Measurements from ENCODE around the gene MATK. TPM values are rescaled to one million over a fixed set of nuclear protein-coding genes. Genes with fewer than 3 reads are reported as not detected.

MATK gene, protein sequence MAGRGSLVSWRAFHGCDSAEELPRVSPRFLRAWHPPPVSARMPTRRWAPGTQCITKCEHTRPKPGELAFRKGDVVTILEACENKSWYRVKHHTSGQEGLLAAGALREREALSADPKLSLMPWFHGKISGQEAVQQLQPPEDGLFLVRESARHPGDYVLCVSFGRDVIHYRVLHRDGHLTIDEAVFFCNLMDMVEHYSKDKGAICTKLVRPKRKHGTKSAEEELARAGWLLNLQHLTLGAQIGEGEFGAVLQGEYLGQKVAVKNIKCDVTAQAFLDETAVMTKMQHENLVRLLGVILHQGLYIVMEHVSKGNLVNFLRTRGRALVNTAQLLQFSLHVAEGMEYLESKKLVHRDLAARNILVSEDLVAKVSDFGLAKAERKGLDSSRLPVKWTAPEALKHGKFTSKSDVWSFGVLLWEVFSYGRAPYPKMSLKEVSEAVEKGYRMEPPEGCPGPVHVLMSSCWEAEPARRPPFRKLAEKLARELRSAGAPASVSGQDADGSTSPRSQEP
- total RNA-seq (2014; rRNA removed; shearing (Covaris generic)) (not detected in 2 replicates), polyA plus RNA-seq (2016; fragmentation: Nextera tagmentation; extraction: Ambion mirVana) (not detected in 2 replicates)

DNA sequence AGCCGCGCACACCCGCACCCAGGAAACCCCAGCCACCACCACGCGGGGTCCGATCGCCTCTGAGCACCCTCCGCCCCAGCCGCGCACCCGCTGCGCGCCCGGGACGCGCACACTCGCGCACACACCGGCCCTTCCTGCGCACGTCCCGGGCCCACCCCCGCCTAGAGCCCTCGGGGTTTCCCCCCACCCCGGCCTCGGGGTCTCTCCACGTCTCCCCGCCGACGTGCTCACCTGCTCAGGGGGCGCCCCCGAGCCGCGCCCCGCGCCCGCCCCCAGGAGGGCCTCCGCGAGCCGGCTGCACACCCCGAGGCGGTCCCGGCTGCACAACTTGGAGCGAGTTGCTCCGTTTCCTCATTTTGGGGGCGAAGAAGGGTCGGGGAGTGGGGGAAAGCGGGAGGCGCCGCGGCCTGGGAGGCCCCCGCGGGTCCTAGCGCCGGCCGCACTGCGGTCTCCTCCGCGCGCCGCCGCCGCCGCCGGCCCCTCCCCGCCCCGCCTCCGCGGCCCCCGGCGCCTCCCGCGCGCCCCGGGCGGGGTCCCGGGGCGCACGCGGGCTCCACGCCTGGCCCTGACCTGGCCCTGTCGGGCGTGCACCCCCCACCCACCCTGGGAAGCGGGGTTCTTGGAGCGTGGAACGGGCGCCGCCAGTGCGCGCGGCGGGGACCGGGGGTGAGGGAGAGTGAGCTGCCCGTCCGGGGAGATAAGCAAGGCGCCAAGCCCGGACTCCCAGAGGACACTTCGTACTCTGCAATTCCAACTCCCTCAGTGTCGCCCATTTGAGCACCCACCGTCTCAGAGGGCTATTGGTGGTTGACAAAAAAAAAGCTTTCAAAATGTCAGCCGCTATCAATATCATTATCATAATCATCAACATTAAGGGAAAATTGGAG lies at the start of gene MATK:
TSS of gene MATK (minus strand) at position 444 of the 887 bp plus-strand sequence. CDS start 1,246 bp downstream, outside the sequence.
- H3K4me3 ChIP-seq = no peak within 1 kb of the TSS
- no peaks in the 10 kb centered on the region for H3K4me1 ChIP-seq (ENCODE audit: insufficient read depth)
- no peak within 1 kb of the TSS for H2AFZ ChIP-seq
- WGBS, 2 experiments (ENCODE audit: low coverage in 1 of 2, low lambda C conversion rate in 2 of 2, missing lambda C conversion rate in 2 of 2) = 8 to 16% methylated on average over 12 to 58 of the region's 101 CpGs
- H3K9ac ChIP-seq = no peak within 1 kb of the TSS
- H3K9me2 ChIP-seq (ENCODE audit: insufficient read depth) = no peaks in the 10 kb centered on the region
- H3K27ac ChIP-seq = no peak within 1 kb of the TSS
- no peaks in the 10 kb centered on the region for H3K79me2 ChIP-seq (ENCODE audit: insufficient read depth)
- no peaks in the 10 kb centered on the region for H3F3A ChIP-seq (ENCODE audit: insufficient read depth)
- H3K4me2 ChIP-seq (ENCODE audit: unreplicated experiment) = no peak within 1 kb of the TSS
- in situ Hi-C loops (cut with MboI) = no loop called here
- H3K36me3 ChIP-seq (ENCODE audit: low read depth) = no peaks in the 10 kb centered on the region
- DNase-seq = no peak
- H3K9me3 ChIP-seq (ENCODE audit: low read depth) = no peaks in the 10 kb centered on the region
- no peak for TF ChIP-seq EZH2 (IDR thresholded peaks at IDR 0.05; ENCODE audit: insufficient read depth, poor library complexity, severe bottlenecking)
- TF ChIP-seq EZH2phosphoT487 (IDR thresholded peaks at IDR 0.05; ENCODE audit: insufficient read depth, low read depth) = no peak
- H3K27me3 ChIP-seq (replicated peaks; ENCODE audit: insufficient read depth) = peaks cover 18% of the 10 kb centered on the region
- H4K20me1 ChIP-seq (ENCODE audit: insufficient read depth) = no peaks in the 10 kb centered on the region

DNA sequence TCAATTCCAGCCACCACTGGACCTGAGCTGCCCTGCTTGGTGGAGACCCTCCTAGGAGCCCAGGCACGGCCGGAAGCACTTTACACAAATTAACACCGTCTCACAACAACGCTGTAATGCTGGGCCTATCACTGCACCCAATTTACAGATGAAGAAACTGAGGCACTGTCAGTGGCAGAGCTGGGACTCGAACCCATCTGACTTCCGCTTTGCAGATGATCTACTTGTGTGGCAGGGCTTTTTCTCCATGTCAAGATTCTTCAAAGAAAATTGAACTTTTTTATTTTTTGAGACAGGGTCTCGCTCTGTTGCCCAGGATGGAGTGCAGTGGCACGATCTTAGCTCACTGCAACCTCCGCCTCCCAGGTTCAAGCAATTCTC lies 48.9 kb upstream of the MATK start:
- Histone ChIP-seq H3K4me2 (ENCODE audit: unreplicated experiment) (no peak overlapping the region), H3K9ac (no peak overlapping the region), H3K27me3 (replicated peaks; ENCODE audit: insufficient read depth) (peaks cover 22% of the 10 kb centered on the region), H3K79me2 (ENCODE audit: insufficient read depth) (no peaks in the 10 kb centered on the region), H3K9me2 (ENCODE audit: insufficient read depth) (no peaks in the 10 kb centered on the region), H2AFZ (no peak overlapping the region), H3K4me3 (no peak overlapping the region), H4K20me1 (ENCODE audit: insufficient read depth) (no peaks in the 10 kb centered on the region), H3K4me1 (ENCODE audit: insufficient read depth) (no peaks in the 10 kb centered on the region), H3K9me3 (ENCODE audit: low read depth) (no peaks in the 10 kb centered on the region), H3F3A (ENCODE audit: insufficient read depth) (no peaks in the 10 kb centered on the region), H3K27ac (no peak overlapping the region), H3K36me3 (ENCODE audit: low read depth) (no peaks in the 10 kb centered on the region)
- TF ChIP-seq EZH2 (IDR thresholded peaks at IDR 0.05; ENCODE audit: insufficient read depth, poor library complexity, severe bottlenecking) = no peak
- TF ChIP-seq EZH2phosphoT487 (IDR thresholded peaks at IDR 0.05; ENCODE audit: insufficient read depth, low read depth) = no peak
- no peak for DNase-seq
- 70 to 73% methylated on average over 9 of the region's 9 CpGs for WGBS, 2 experiments (ENCODE audit: low coverage in 1 of 2, low lambda C conversion rate in 2 of 2, missing lambda C conversion rate in 2 of 2)
- in situ Hi-C loops (cut with MboI) = no loop called here

DNA sequence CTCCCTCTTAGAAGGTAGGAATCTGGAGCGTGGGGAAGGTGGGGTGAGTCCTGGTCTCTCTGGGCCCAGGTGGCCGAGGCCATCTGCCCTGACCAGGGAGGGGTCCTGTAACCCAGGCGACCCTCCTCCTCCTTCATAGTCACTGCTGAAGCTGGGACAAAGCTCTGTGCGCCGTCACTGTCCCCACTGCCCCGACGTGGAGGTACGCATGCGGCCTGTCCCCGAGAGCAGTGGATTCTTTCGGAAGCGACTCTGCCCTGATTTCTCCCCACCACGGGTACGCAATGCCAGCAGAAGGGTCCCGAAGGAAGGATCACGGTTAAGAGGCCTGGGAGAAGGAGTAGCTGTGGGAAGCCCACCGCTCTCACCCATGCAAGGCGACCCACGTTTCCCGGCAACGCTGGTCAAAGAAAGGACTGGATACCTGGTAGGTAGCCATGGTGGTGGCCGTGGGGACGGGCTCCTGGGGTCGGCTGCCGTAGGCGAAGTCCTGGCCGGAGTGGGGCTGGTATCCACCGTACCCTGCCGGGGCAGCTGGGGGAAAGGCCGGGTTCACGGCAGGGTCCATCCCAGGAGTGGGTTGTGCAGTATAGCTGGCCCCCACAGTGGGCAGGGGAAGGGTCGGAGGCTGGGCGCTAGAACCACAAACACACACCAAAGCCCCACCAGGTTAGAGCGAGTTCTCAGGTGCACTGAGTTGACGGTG lies 48.3 kb upstream of the MATK start:
- Histone ChIP-seq H4K20me1 (ENCODE audit: insufficient read depth) (no peaks in the 10 kb centered on the region), H3K9me3 (ENCODE audit: low read depth) (no peaks in the 10 kb centered on the region), H3K4me3 (no peak overlapping the region), H3K4me2 (ENCODE audit: unreplicated experiment) (no peak overlapping the region), H2AFZ (no peak overlapping the region), H3K4me1 (ENCODE audit: insufficient read depth) (no peaks in the 10 kb centered on the region), H3K36me3 (ENCODE audit: low read depth) (no peaks in the 10 kb centered on the region), H3K79me2 (ENCODE audit: insufficient read depth) (no peaks in the 10 kb centered on the region), H3K27ac (no peak overlapping the region), H3K9me2 (ENCODE audit: insufficient read depth) (no peaks in the 10 kb centered on the region), H3K9ac (no peak overlapping the region), H3F3A (ENCODE audit: insufficient read depth) (no peaks in the 10 kb centered on the region), H3K27me3 (replicated peaks; ENCODE audit: insufficient read depth) (peaks cover 20% of the 10 kb centered on the region)
- in situ Hi-C loops (cut with MboI) = no loop called here
- no peak for DNase-seq
- 75 to 78% methylated on average over 22 to 34 of the region's 35 CpGs for WGBS, 2 experiments (ENCODE audit: low coverage in 1 of 2, low lambda C conversion rate in 2 of 2, missing lambda C conversion rate in 2 of 2)
- TF ChIP-seq EZH2phosphoT487 (IDR thresholded peaks at IDR 0.05; ENCODE audit: insufficient read depth, low read depth) (no peak), EZH2 (IDR thresholded peaks at IDR 0.05; ENCODE audit: insufficient read depth, poor library complexity, severe bottlenecking) (no peak)

Measured in GM23248 (cell line).